B cell (primary cell): ENCODE results near the gene SPDYE3. TPM values are rescaled to one million over a fixed set of nuclear protein-coding genes. Genes with fewer than 3 reads are reported as not detected.

Source experiments
- ATAC-seq: fragments of 200-7000 bp; cut with Tn5 transposase; one replicate; pipeline ENCODE4 v1.10.0; 2021; ENCODE audit warnings: low read depth, mild to moderate bottlenecking, moderate number of reproducible peaks, moderate library complexity
- CTCF ChIA-PET: fragments of 350-600 bp; sonication (Branson Sonifier 250); formaldehyde crosslinking; loops from one replicate; lab custom pipeline; 2021; ENCODE audit warnings: antibody characterized with exemption, inconsistent platforms; lab: Charles Lee
- POLR2A ChIA-PET: fragments of 350-600 bp; sonication (Branson Sonifier 250); formaldehyde crosslinking; loops from one replicate; lab custom pipeline; 2021; ENCODE audit warnings: antibody characterized with exemption; lab: Charles Lee
- DNase-seq: peaks from one replicate; pipeline ENCODE4 v3.0.0; 2013
- H2AFZ ChIP-seq: 2 replicates; pipeline ENCODE4 v1.6.1; 2012; ENCODE audit warnings: mild to moderate bottlenecking, low read depth, low read length; ENCODE audit not compliant: insufficient read depth, poor library complexity, severe bottlenecking
- H3K27ac ChIP-seq, 2 donors: 1 replicate in 1 of 2; 2 replicates in 1 of 2; pipeline ENCODE4 v1.5.1; 2012 to 2013; ENCODE audit warnings: low read length in 2 of 2, mild to moderate bottlenecking in 2 of 2, moderate library complexity in 1 of 2
- H3K27me3 ChIP-seq, 4 experiments: fragments of 200-600 bp in 1 of 4; sonication (generic) in 1 of 4; replicated peaks in 1 of 4; 1 replicate in 2 of 4; 2 replicates in 2 of 4; pipeline versions ENCODE4 v1.6.1 to v1.7.0; 2013 to 2016; ENCODE audit warnings: low read length in 3 of 4, mild to moderate bottlenecking in 2 of 4, mixed read lengths in 1 of 4, moderate library complexity in 1 of 4; ENCODE audit not compliant: insufficient read depth in 4 of 4, control insufficient read depth in 3 of 4; ENCODE audit errors: control extremely low read depth in 1 of 4
- H3K36me3 ChIP-seq, 2 experiments: replicated peaks in 1 of 2; 1 replicate in 1 of 2; 2 replicates in 1 of 2; pipeline versions ENCODE4 v1.6.1 to v1.7.1; 2013; ENCODE audit warnings: low read length in 1 of 2; ENCODE audit not compliant: insufficient read depth in 2 of 2, control insufficient read depth in 1 of 2; ENCODE audit errors: control extremely low read depth in 1 of 2, extremely low read depth in 1 of 2
- H3K4me1 ChIP-seq, 2 donors: fragments of 200-600 bp in 1 of 2; sonication (generic) in 1 of 2; 1 replicate in 1 of 2; 2 replicates in 1 of 2; pipeline versions ENCODE4 v1.5.1 to v1.6.1; 2013 to 2017; ENCODE audit warnings: low read length in 2 of 2; ENCODE audit not compliant: control insufficient read depth in 2 of 2, insufficient read depth in 2 of 2
- H3K4me2 ChIP-seq: replicated peaks from 2 replicates; pipeline ENCODE3; 2012; ENCODE audit warnings: mild to moderate bottlenecking, low read depth, low read length; ENCODE audit not compliant: poor library complexity, severe bottlenecking
- H3K4me3 ChIP-seq, 5 experiments: fragments of 200-600 bp in 1 of 5; sonication (generic) in 1 of 5; 1 replicate in 3 of 5; 2 replicates in 2 of 5; pipeline versions ENCODE4 v1.5.1 to v1.7.0; 2011 to 2016; ENCODE audit warnings: low read length in 4 of 5, mild to moderate bottlenecking in 4 of 5, low read depth in 2 of 5, control low read depth in 1 of 5, moderate library complexity in 1 of 5; ENCODE audit not compliant: insufficient read depth in 1 of 5; ENCODE audit errors: control extremely low read depth in 1 of 5, extremely low read depth in 1 of 5
- H3K79me2 ChIP-seq: fragments of 200-600 bp; sonication (generic); one replicate; pipeline ENCODE4 v1.6.0; 2016; ENCODE audit warnings: low read length; ENCODE audit not compliant: control insufficient read depth, insufficient read depth
- H3K9ac ChIP-seq: fragments of 200-600 bp; sonication (generic); 2 replicates; pipeline ENCODE4 v1.6.1; 2017; ENCODE audit warnings: mild to moderate bottlenecking, low read length, moderate library complexity
- H3K9me3 ChIP-seq, 3 donors: one replicate each; pipeline versions ENCODE4 v1.6.1 to v1.7.1; 2013; ENCODE audit warnings: low read length in 2 of 3; ENCODE audit not compliant: control insufficient read depth in 2 of 3, insufficient read depth in 1 of 3; ENCODE audit errors: control extremely low read depth in 1 of 3
- H4K20me1 ChIP-seq: 2 replicates; pipeline ENCODE4 v1.6.0; 2012; ENCODE audit warnings: mild to moderate bottlenecking, low read length; ENCODE audit not compliant: insufficient read depth, control insufficient read depth, poor library complexity, severe bottlenecking
- H3K27ac Mint-ChIP-seq: one replicate; pipeline ENCODE4 v1.8.0; 2021; ENCODE audit warnings: mixed read lengths
- H3K27me3 Mint-ChIP-seq: one replicate; pipeline ENCODE4 v1.8.0; 2021; ENCODE audit warnings: mixed read lengths
- H3K4me1 Mint-ChIP-seq: one replicate; pipeline ENCODE4 v1.8.0; 2021; ENCODE audit warnings: mixed read lengths
- H3K4me3 Mint-ChIP-seq: one replicate; pipeline ENCODE4 v1.8.0; 2021; ENCODE audit warnings: mixed read lengths
- H3K9me3 Mint-ChIP-seq: one replicate; pipeline ENCODE4 v1.8.0; 2022; ENCODE audit warnings: mixed read lengths; ENCODE audit not compliant: insufficient read depth
- CTCF ChIP-seq: fragments of 200-600 bp; IDR thresholded peaks from one replicate; pipeline ENCODE4 v1.8.0; 2022; ENCODE audit warnings: antibody characterized with exemption, mild to moderate bottlenecking
- EZH2 ChIP-seq: IDR thresholded peaks from 2 replicates; pipeline ENCODE4 v1.6.1; 2012; ENCODE audit warnings: borderline replicate concordance, low read depth, mild to moderate bottlenecking, moderate library complexity, low read length; ENCODE audit not compliant: insufficient read depth, poor library complexity, severe bottlenecking
- intact Hi-C: fragments of 100-400 bp; cut with micrococcal nuclease; formaldehyde crosslinking; loops from one replicate; pipeline ENCODE4 v1.10.0; 2022
- polyA plus RNA-seq: library from polyadenylated mRNA; depleted of rRNA; stranded (reverse); fragments of >200 nt; gene quantifications from 2 replicates; pipeline ENCODE4 v1.2.3, GENCODE V29; 2012
- total RNA-seq, 2 donors: library from RNA; stranded (reverse); fragments of 120-200 nt in 1 of 2; gene quantifications; 1 replicate in 1 of 2; 2 replicates in 1 of 2; pipeline versions ENCODE4 v1.2.3 to v1.2.4, GENCODE V29; 2013 to 2022

SPDYE3 gene
- total and polyA plus RNA-seq, 2 donors (not counting 1 experiment from before 2014, with no cell fraction given) = not detected

- no peak overlapping the region for H3K4me3 ChIP-seq
- peaks cover 68% of the 10 kb centered on the region for H3K79me2 ChIP-seq
- peaks cover 17 to 32% of the 10 kb centered on the region in 2 donors for H3K4me1 ChIP-seq
- POLR2A ChIA-PET = no interaction called here
- intact Hi-C loops = loop anchor here (10.0 kb wide), 1 partner anchor 72 kb away; no protein-coding TSS in a partner anchor
- Mint-ChIP-seq H3K9me3 (no peaks in the 10 kb centered on the region), H3K4me1 (peaks cover 29% of the 10 kb centered on the region), H3K27ac (no peak overlapping the region), H3K27me3 (no peaks in the 10 kb centered on the region), H3K4me3 (no peak overlapping the region)
- no peaks in the 10 kb centered on the region for H3K9me3 ChIP-seq
- peak overlapping the region; percentile 2 to 30 for H3K27ac ChIP-seq
- ATAC-seq (no peak), DNase-seq (no peak)
- H3K9ac ChIP-seq = no peak overlapping the region
- no peaks in the 10 kb centered on the region for H3K27me3 ChIP-seq
- CTCF ChIA-PET = interaction anchor here (1.0 to 5.0 kb wide), 10 partner anchors 10 to 217 kb away, joined by 3 to 66 read pairs (median 5); no protein-coding TSS in a partner anchor
- TF ChIP-seq CTCF = no peak
- TF ChIP-seq EZH2 = no peak
- peaks cover 9 to 62% of the 10 kb centered on the region in 2 experiments for H3K36me3 ChIP-seq
- H2AFZ ChIP-seq = no peak overlapping the region
- no peaks in the 10 kb centered on the region for H4K20me1 ChIP-seq
- H3K4me2 ChIP-seq = no peak overlapping the region
Observed at GRCh38 chr7:100346921-100347320, 39.4 kb downstream of the SPDYE3 start.

GRCh38 chr7:100348805-100349204 lies 41.3 kb downstream of the SPDYE3 start:
- Mint-ChIP-seq H3K4me1 (peaks cover 20% of the 10 kb centered on the region), H3K27me3 (no peaks in the 10 kb centered on the region), H3K27ac (no peak overlapping the region), H3K9me3 (no peaks in the 10 kb centered on the region), H3K4me3 (no peak overlapping the region)
- Histone ChIP-seq H3K4me1 (peaks cover 10 to 33% of the 10 kb centered on the region in 2 donors), H3K4me2 (no peak overlapping the region), H4K20me1 (no peaks in the 10 kb centered on the region), H3K79me2 (peaks cover 57% of the 10 kb centered on the region), H3K36me3 (peaks cover 9 to 65% of the 10 kb centered on the region in 2 experiments), H3K27ac (no peak overlapping the region), H3K27me3 (no peaks in the 10 kb centered on the region), H3K4me3 (no peak overlapping the region), H3K9me3 (no peaks in the 10 kb centered on the region), H2AFZ (no peak overlapping the region), H3K9ac (no peak overlapping the region)
- TF ChIP-seq CTCF (no peak), EZH2 (no peak)
- ATAC-seq (no peak), DNase-seq (no peak)
- ChIA-PET CTCF (interaction anchor here (5.0 kb wide), 1 partner anchor 215 kb away, joined by 66 read pairs; no protein-coding TSS in a partner anchor), POLR2A (no interaction called here)
- intact Hi-C loops = loop anchor here (10.0 kb wide), 1 partner anchor 74 kb away; no protein-coding TSS in a partner anchor
